Neural cell (in vitro differentiated cells): Measurements from ENCODE around the gene FBN1. TPM values are rescaled to one million over a fixed set of nuclear protein-coding genes. Genes with fewer than 3 reads are reported as not detected.

Experiments used
- H2AFZ ChIP-seq: fragments of 200-600, 300-800 bp; sonication (generic), shearing (Covaris generic); 2 replicates; pipeline ENCODE4 v1.6.0; 2014; ENCODE audit warnings: low read depth, mild to moderate bottlenecking, antibody characterized with exemption, low read length, moderate library complexity
- H3F3A ChIP-seq: fragments of 200-600 bp; shearing (Covaris generic); 2 replicates; pipeline ENCODE4 v1.6.1; 2016; ENCODE audit warnings: mild to moderate bottlenecking, moderate library complexity, mixed read lengths, antibody characterized with exemption, low read length; ENCODE audit not compliant: insufficient read depth, poor library complexity, severe bottlenecking
- H3K27ac ChIP-seq: fragments of 200-600, 300-800 bp; sonication (generic), shearing (Covaris generic); 2 replicates; pipeline ENCODE4 v1.5.1; 2014; ENCODE audit warnings: mild to moderate bottlenecking, low read length, moderate library complexity
- H3K27me3 ChIP-seq: fragments of 300-800, 200-600 bp; sonication (generic), shearing (Covaris generic); 2 replicates; pipeline ENCODE4 v1.6.0; 2014; ENCODE audit warnings: mild to moderate bottlenecking, low read depth, low read length, moderate library complexity; ENCODE audit not compliant: insufficient read depth
- H3K36me3 ChIP-seq: fragments of 300-800, 200-600 bp; sonication (generic), shearing (Covaris generic); 2 replicates; pipeline ENCODE4 v1.5.1; 2014; ENCODE audit warnings: mild to moderate bottlenecking, antibody characterized with exemption, low read length, moderate library complexity; ENCODE audit not compliant: insufficient read depth
- H3K4me2 ChIP-seq: fragments of 300-800, 200-600 bp; sonication (generic), shearing (Covaris generic); 2 replicates; pipeline ENCODE4 v1.6.0; 2014; ENCODE audit warnings: mild to moderate bottlenecking, low read length
- H3K4me3 ChIP-seq: fragments of 300-800, 200-600 bp; sonication (generic), shearing (Covaris generic); 2 replicates; pipeline ENCODE4 v1.5.1; 2014; ENCODE audit warnings: mild to moderate bottlenecking, low read length, moderate library complexity
- H3K79me2 ChIP-seq: fragments of 200-600 bp; shearing (Covaris generic); replicated peaks from 2 replicates; pipeline ENCODE4 v1.6.0; 2014; ENCODE audit warnings: mild to moderate bottlenecking, low read length, moderate library complexity; ENCODE audit not compliant: insufficient read depth
- H3K9ac ChIP-seq: fragments of 300-800, 200-600 bp; sonication (generic), shearing (Covaris generic); 2 replicates; pipeline ENCODE4 v1.6.1; 2016; ENCODE audit warnings: mild to moderate bottlenecking, low read length, mixed read lengths
- H3K9me2 ChIP-seq: fragments of 200-600 bp; shearing (Covaris generic); 2 replicates; pipeline ENCODE4 v1.6.1; 2016; ENCODE audit warnings: mild to moderate bottlenecking, low read length, mixed read lengths; ENCODE audit not compliant: insufficient read depth
- H3K9me3 ChIP-seq: fragments of 200-600, 300-800 bp; sonication (generic), shearing (Covaris generic); 2 replicates; pipeline ENCODE4 v1.6.1; 2016; ENCODE audit warnings: mild to moderate bottlenecking, mixed run types, low read length, moderate library complexity, mixed read lengths
- H4K20me1 ChIP-seq: fragments of 200-600 bp; shearing (Covaris generic); 2 replicates; pipeline ENCODE4 v1.6.1; 2016; ENCODE audit warnings: mild to moderate bottlenecking, mixed run types; ENCODE audit not compliant: insufficient read depth
- CTCF ChIP-seq: fragments of 450-650 bp; IDR thresholded peaks from 2 replicates; pipeline ENCODE4 v1.5.1; 2014; ENCODE audit warnings: antibody characterized with exemption, mild to moderate bottlenecking, moderate library complexity; ENCODE audit not compliant: poor library complexity, severe bottlenecking
- EP300 ChIP-seq: fragments of 450-650 bp; conservative IDR thresholded peaks from 2 replicates; pipeline ENCODE4 v1.6.1; 2014; ENCODE audit warnings: antibody characterized with exemption, mild to moderate bottlenecking, moderate library complexity; ENCODE audit not compliant: poor library complexity, severe bottlenecking
- EZH2 ChIP-seq: fragments of 200-600, 300-800 bp; shearing (Covaris generic), sonication (generic); IDR thresholded peaks from 2 replicates; pipeline ENCODE4 v1.6.1; 2014; ENCODE audit warnings: antibody characterized with exemption, low read length, borderline replicate concordance, mild to moderate bottlenecking; ENCODE audit not compliant: insufficient read depth, poor library complexity, severe bottlenecking
- MXI1 ChIP-seq: fragments of 450-650 bp; conservative IDR thresholded peaks from 2 replicates; pipeline ENCODE4 v1.6.1; 2014; ENCODE audit warnings: antibody characterized with exemption, mild to moderate bottlenecking; ENCODE audit not compliant: poor library complexity, severe bottlenecking
- POLR2AphosphoS5 ChIP-seq: IDR thresholded peaks from 2 replicates; pipeline ENCODE4 v1.6.1; 2012
- RAD21 ChIP-seq: fragments of 450-650 bp; conservative IDR thresholded peaks from 2 replicates; pipeline ENCODE4 v1.6.1; 2014; ENCODE audit warnings: antibody characterized with exemption, mild to moderate bottlenecking, moderate library complexity
- REST ChIP-seq: IDR thresholded peaks from 2 replicates; pipeline ENCODE4 v1.6.1; 2012; ENCODE audit warnings: borderline replicate concordance
- SMC3 ChIP-seq: fragments of 450-650 bp; conservative IDR thresholded peaks from 2 replicates; pipeline ENCODE4 v1.6.1; 2014; ENCODE audit warnings: antibody characterized with exemption, mild to moderate bottlenecking, moderate library complexity; ENCODE audit not compliant: poor library complexity
- TAF1 ChIP-seq: IDR thresholded peaks from 2 replicates; pipeline ENCODE4 v1.6.1; 2012; ENCODE audit warnings: low read depth
- polyA plus RNA-seq: library from polyadenylated mRNA; depleted of rRNA; stranded (reverse); fragments of >200 nt; gene quantifications from 2 replicates; pipeline ENCODE4 v1.2.3, GENCODE V29; 2014

Gene FBN1
- polyA plus RNA-seq, 1 donor from 2014 or later: 22.0 TPM

- H3K27ac ChIP-seq: no peak overlapping the region
- no peaks in the 10 kb centered on the region for H3K36me3 ChIP-seq
- no peak for TF ChIP-seq EZH2
- TF ChIP-seq TAF1: no peak
- TF ChIP-seq EP300: no peak
- TF ChIP-seq SMC3: no peak
- no peak for TF ChIP-seq POLR2AphosphoS5
- no peak for TF ChIP-seq REST
- no peak for TF ChIP-seq MXI1
- TF ChIP-seq CTCF: no peak
- TF ChIP-seq RAD21: no peak
- H4K20me1 ChIP-seq: no peaks in the 10 kb centered on the region
- no peaks in the 10 kb centered on the region for H3K79me2 ChIP-seq
- no peaks in the 10 kb centered on the region for H3K9me3 ChIP-seq
- H3K4me2 ChIP-seq: no peak overlapping the region
- H3K9me2 ChIP-seq: no peaks in the 10 kb centered on the region
- H3K4me3 ChIP-seq: no peak overlapping the region
- no peaks in the 10 kb centered on the region for H3K27me3 ChIP-seq
- H3K9ac ChIP-seq: no peak overlapping the region
- H2AFZ ChIP-seq: no peak overlapping the region
- H3F3A ChIP-seq: no peaks in the 10 kb centered on the region
Measured at GRCh38 chr15:48571510-48571909, 74.0 kb downstream of the FBN1 start.

GRCh38 chr15:48570822-48571221 is 74.7 kb downstream of the FBN1 start:
- Histone ChIP-seq H3K4me2 (no peak overlapping the region), H3K79me2 (no peaks in the 10 kb centered on the region), H3K9ac (no peak overlapping the region), H2AFZ (no peak overlapping the region), H4K20me1 (no peaks in the 10 kb centered on the region), H3K4me3 (no peak overlapping the region), H3K27me3 (no peaks in the 10 kb centered on the region), H3K9me2 (no peaks in the 10 kb centered on the region), H3F3A (no peaks in the 10 kb centered on the region), H3K36me3 (no peaks in the 10 kb centered on the region), H3K27ac (no peak overlapping the region), H3K9me3 (no peaks in the 10 kb centered on the region)
- TF ChIP-seq CTCF (no peak), REST (no peak), RAD21 (no peak), EP300 (no peak), POLR2AphosphoS5 (no peak), MXI1 (no peak), TAF1 (no peak), SMC3 (no peak), EZH2 (no peak)
